Transverse colon (tissue), 4 donors: Measurements from ENCODE around the gene PRKAG1. TPM values are rescaled to one million over a fixed set of nuclear protein-coding genes. Genes with fewer than 3 reads are reported as not detected.

Source experiments
- DNase-seq: peaks from one replicate; pipeline ENCODE4 v3.0.0-alpha.2; 2019
- H3K27ac ChIP-seq, 4 donors: fragments of 200-600 bp; sonication (generic); 2 replicates each; pipeline ENCODE4 v1.5.1; 2016 to 2018; ENCODE audit warnings: inconsistent platforms in 4 of 4
- H3K27me3 ChIP-seq: fragments of 200-600 bp; sonication (generic); 2 replicates; pipeline ENCODE4 v1.5.1; 2017; ENCODE audit warnings: inconsistent platforms
- H3K36me3 ChIP-seq, 4 donors: fragments of 200-600 bp; sonication (generic); 2 replicates each; pipeline ENCODE4 v1.5.1; 2017 to 2019; ENCODE audit warnings: inconsistent platforms in 4 of 4
- H3K4me1 ChIP-seq, 4 donors: fragments of 200-600 bp; sonication (generic); 2 replicates each; pipeline ENCODE4 v1.5.1; 2017 to 2020; ENCODE audit warnings: inconsistent platforms in 4 of 4
- H3K4me3 ChIP-seq, 4 donors: fragments of 200-600 bp; sonication (generic); 1 replicate in 1 of 4; 2 replicates in 3 of 4; pipeline versions ENCODE4 v1.5.1 to v1.6.1; 2017 to 2019; ENCODE audit warnings: inconsistent platforms in 4 of 4
- H3K9me3 ChIP-seq, 2 donors: fragments of 200-600 bp; sonication (generic); 2 replicates each; pipeline ENCODE4 v1.5.1; 2017 to 2019; ENCODE audit warnings: inconsistent platforms in 2 of 2
- EP300 ChIP-seq: sonication (generic); formaldehyde crosslinking; IDR thresholded peaks from one replicate; pipeline ENCODE4 v1.6.1; 2017; ENCODE audit warnings: antibody characterized with exemption, low read depth
- POLR2A ChIP-seq: fragments of 450-650 bp; IDR thresholded peaks from one replicate; pipeline ENCODE4 v1.6.1; 2016; ENCODE audit warnings: antibody characterized with exemption, mild to moderate bottlenecking, moderate library complexity
- POLR2AphosphoS5 ChIP-seq, 3 donors: sonication (generic); formaldehyde crosslinking; IDR thresholded peaks; one replicate each; pipeline ENCODE4 v1.6.1; 2016; ENCODE audit warnings: antibody characterized with exemption in 3 of 3
- WGBS, 2 donors: methylation state at CpG; one replicate each; pipeline ENCODE4 v1.1.5; 2018; ENCODE audit warnings: low coverage in 1 of 2; 5-methylcytosine and 5-hydroxymethylcytosine counted together
- in situ Hi-C, 4 donors: fragments of 200-750 bp; cut with MboI; loops; one replicate each; pipeline versions ENCODE4 v1.15.0 to v1.15.1; 2017; ENCODE audit warnings: low sequenced_read_pairs in 3 of 4, low pct_ligation_motif_present in 1 of 4, low pct_unique_long_range_greater_than_20kb in 1 of 4
- intact Hi-C: fragments of 100-400 bp; cut with DNase I; formaldehyde crosslinking; loops from one replicate; pipeline ENCODE4 v1.15.1; 2023; ENCODE audit warnings: low total_unique reads
- total RNA-seq, 4 donors: library from RNA; depleted of rRNA; stranded (reverse); fragments of >200 nt; gene quantifications; one replicate each; pipeline ENCODE4 v1.1.0, GENCODE V29; 2016
- TF ChIP-seq, protein P1 (sequence below), 5 experiments: fragments of 200-600 bp in 3 of 5; fragments of 450-650 bp in 2 of 5; sonication (generic) in 3 of 5; IDR thresholded peaks; 1 replicate in 2 of 5; 2 replicates in 3 of 5; pipeline ENCODE4 v1.5.1; 2016 to 2017; ENCODE audit warnings: antibody characterized with exemption in 5 of 5, inconsistent platforms in 3 of 5, mild to moderate bottlenecking in 2 of 5, moderate library complexity in 1 of 5

Gene PRKAG1
- total RNA-seq, 4 donors from 2014 or later: 21.7 to 44.0 (median 42.3) TPM

DNA sequence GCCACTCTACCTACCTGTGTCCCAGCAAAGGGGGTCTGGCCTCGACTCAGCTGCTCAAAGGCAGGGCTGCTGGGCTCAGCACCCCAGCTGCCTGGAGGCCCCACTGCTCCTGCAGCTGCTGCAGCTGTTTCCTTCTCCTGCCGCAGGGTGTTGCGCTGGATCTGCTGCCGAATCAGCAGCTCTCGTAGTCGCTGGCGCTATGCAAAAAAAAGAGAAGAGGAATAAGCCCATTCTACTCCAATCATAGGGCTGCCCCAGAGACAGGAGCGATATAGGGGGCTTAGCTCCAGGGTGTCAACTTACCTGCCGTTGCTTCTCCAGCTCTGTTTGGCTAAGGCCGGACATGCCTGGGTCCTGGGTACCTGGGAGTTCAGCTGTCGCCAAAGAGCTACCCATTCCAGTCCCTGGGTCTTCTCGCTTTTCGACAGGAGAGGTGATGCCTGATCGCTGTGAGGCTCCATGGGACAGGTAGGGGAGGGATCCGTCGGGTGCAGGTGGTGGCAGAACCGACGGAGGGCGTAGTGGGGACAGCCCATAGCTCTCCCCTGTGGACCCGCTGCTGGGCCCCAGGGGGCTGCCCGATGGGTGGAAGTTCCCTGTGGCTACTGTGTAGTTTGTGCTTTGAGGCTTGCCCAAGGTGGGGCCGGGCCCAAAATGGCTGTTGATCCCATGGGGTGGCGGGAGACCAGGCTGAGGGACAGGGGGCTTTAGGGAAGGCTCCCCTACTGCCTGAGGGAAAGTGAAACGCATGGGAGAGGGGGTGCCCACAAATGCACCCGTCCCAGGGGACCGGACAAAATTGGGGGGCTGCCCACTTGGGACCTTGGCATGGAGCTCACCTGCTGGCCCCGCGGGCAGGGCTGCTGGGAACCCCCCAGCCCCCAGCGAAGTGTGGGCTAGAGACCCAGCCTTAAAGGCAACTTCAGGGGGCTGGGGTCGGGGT is 21.1 kb upstream of the PRKAG1 start:
- peaks cover 0 to 81% (median 46%) of the 10 kb centered on the region in 4 donors for H3K36me3 ChIP-seq
- no peak overlapping the region for H3K4me3 ChIP-seq
- no peak for DNase-seq
- H3K9me3 ChIP-seq: no peaks in the 10 kb centered on the region
- intact Hi-C loops: no loop called here
- H3K4me1 ChIP-seq: no peaks in the 10 kb centered on the region
- no peaks in the 10 kb centered on the region for H3K27me3 ChIP-seq
- in situ Hi-C loops: no loop called here
- H3K27ac ChIP-seq: no peak overlapping the region
- TF ChIP-seq, protein P1, sequence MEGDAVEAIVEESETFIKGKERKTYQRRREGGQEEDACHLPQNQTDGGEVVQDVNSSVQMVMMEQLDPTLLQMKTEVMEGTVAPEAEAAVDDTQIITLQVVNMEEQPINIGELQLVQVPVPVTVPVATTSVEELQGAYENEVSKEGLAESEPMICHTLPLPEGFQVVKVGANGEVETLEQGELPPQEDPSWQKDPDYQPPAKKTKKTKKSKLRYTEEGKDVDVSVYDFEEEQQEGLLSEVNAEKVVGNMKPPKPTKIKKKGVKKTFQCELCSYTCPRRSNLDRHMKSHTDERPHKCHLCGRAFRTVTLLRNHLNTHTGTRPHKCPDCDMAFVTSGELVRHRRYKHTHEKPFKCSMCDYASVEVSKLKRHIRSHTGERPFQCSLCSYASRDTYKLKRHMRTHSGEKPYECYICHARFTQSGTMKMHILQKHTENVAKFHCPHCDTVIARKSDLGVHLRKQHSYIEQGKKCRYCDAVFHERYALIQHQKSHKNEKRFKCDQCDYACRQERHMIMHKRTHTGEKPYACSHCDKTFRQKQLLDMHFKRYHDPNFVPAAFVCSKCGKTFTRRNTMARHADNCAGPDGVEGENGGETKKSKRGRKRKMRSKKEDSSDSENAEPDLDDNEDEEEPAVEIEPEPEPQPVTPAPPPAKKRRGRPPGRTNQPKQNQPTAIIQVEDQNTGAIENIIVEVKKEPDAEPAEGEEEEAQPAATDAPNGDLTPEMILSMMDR (IDR thresholded peaks at IDR 0.05): no peak
- no peak for TF ChIP-seq EP300
- no peak for TF ChIP-seq POLR2AphosphoS5 (IDR thresholded peaks at IDR 0.05)
- TF ChIP-seq POLR2A: no peak
- 96% methylated on average over 30 of the region's 30 CpGs; no CpG with 5 or more reads in 1 of the 2 donors for WGBS, 2 donors

DNA sequence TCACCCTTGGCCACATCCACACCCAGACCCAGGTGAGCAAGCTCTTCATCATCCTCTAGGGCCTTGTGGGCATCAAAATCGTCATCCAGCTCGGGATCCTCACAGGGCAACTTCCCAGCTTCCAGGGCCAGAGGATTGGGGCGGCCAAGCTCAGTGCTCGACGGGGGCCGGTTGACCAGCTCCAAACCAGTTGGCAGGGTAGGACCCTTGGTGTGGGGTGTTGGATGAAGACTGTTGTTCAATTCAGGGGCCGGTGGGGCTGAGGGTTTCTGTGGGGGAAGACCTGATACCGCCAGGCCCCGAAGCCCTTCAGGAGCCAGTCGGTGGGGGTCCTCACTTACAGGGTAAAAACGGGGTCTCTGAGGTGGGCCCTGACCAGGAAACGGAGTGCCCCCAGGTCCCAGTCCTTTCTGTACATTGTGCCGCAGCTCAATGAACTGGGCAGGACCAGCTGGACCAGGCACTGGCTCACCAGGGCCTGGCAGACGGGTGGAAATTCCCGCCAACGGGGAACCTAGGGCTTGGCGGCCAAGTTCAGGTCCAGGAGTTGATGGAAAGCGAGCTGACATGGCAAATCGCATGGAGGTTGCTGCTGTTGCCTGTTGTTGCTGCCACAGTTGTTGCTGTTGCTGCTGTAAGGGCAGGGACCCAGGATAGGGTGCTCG is 19.8 kb upstream of the PRKAG1 start:
- intact Hi-C loops: no loop called here
- H3K9me3 ChIP-seq: no peaks in the 10 kb centered on the region
- no peak overlapping the region for H3K27ac ChIP-seq
- TF ChIP-seq POLR2AphosphoS5 (IDR thresholded peaks at IDR 0.05): no peak
- no peak for TF ChIP-seq EP300
- no peak for TF ChIP-seq POLR2A
- peaks cover 0 to 80% (median 45%) of the 10 kb centered on the region in 4 donors for H3K36me3 ChIP-seq
- 95% methylated on average over 20 of the region's 20 CpGs; no CpG with 5 or more reads in 1 of the 2 donors for WGBS, 2 donors
- in situ Hi-C loops: no loop called here
- no peak for DNase-seq
- no peaks in the 10 kb centered on the region for H3K27me3 ChIP-seq
- H3K4me1 ChIP-seq: no peaks in the 10 kb centered on the region
- no peak overlapping the region for H3K4me3 ChIP-seq

DNA sequence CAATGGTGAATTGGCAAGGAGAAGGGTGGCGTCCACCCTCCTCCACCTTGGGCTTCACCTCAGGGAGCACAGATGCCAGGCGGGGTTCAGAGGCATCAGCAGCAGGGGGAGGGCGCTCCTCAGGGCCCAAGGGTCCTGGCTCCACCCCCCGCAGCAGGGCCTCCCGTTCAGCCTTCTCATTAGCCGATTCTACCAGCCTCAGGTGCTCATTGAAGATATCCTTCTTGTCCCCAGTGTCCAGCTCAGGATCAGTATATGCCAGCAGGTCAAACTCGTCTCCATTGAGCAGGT is 19.3 kb upstream of the PRKAG1 start:
- H3K9me3 ChIP-seq: no peaks in the 10 kb centered on the region
- in situ Hi-C loops (no loop called here), intact Hi-C loops (no loop called here)
- TF ChIP-seq POLR2A (no peak), EP300 (no peak)
- TF ChIP-seq, protein P1 (IDR thresholded peaks at IDR 0.05): no peak
- no peaks in the 10 kb centered on the region for H3K4me1 ChIP-seq
- H3K4me3 ChIP-seq: no peak overlapping the region
- peaks cover 0 to 82% (median 44%) of the 10 kb centered on the region in 4 donors for H3K36me3 ChIP-seq
- 92% methylated on average over 7 of the region's 7 CpGs; no CpG with 5 or more reads in 1 of the 2 donors for WGBS, 2 donors
- H3K27ac ChIP-seq: no peak overlapping the region
- no peaks in the 10 kb centered on the region for H3K27me3 ChIP-seq
- DNase-seq: no peak

DNA sequence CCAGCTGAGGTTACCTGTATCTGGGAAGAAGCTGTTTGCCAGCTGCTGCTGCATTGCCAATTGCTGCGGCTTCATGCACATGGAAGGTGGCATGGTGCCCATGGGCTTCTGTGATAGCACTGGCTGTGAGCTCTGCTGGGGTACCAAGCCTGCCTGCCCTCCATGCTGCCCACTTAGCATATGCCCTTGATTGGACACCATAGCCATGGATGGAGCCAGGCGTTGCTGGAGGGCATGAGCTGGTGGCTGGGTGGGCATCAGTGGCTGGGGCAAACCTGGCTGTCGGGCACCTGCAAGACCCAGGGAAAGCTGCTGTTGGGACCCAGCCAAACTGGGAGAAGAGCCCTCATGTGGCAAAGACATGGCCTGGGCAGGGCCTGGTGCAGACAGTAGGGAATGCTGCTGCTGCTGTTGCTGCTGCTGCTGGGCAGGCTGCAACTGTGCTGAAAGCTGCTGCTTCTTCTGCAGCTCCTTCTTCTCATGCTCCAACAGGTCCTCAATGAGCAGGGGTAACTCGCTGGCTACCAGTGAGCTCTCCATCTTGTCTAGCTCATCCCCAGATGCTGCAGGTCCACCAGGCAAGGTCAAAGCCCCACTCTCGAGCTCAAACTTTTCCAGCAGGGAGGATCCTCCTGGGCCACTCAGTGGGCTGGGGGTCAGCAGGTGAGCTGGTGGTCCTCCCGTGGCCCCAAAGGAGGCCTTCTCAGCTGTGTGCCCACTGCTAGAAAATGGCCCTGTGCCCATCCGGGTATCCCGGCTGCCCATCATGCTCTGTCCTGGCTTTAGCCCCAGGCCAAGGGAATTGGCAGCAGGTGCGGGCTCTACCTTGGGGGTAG is 18.8 kb upstream of the PRKAG1 start:
- no peaks in the 10 kb centered on the region for H3K27me3 ChIP-seq
- TF ChIP-seq POLR2A: no peak
- H3K4me3 ChIP-seq: no peak overlapping the region
- H3K4me1 ChIP-seq: no peaks in the 10 kb centered on the region
- H3K9me3 ChIP-seq: no peaks in the 10 kb centered on the region
- in situ Hi-C loops (no loop called here), intact Hi-C loops (no loop called here)
- peaks cover 0 to 81% (median 41%) of the 10 kb centered on the region in 4 donors for H3K36me3 ChIP-seq
- no peak overlapping the region for H3K27ac ChIP-seq
- 95% methylated on average over 7 of the region's 9 CpGs; no CpG with 5 or more reads in 1 of the 2 donors for WGBS, 2 donors
- peak; percentile 2 for DNase-seq
